Activated CD8-positive, alpha-beta T cell treated with anti-CD3 and anti-CD28 coated beads for 36 hours (primary cell): ENCODE data around the gene GREB1. TPM values are rescaled to one million over a fixed set of nuclear protein-coding genes. Genes with fewer than 3 reads are reported as not detected.

Source experiments
- ATAC-seq: fragments of 200-7000 bp; cut with Tn5 transposase; one replicate; pipeline ENCODE4 v1.10.0; 2021; ENCODE audit warnings: mild to moderate bottlenecking, moderate library complexity
- CTCF ChIA-PET: fragments of 350-600 bp; sonication (Branson Sonifier 250); formaldehyde crosslinking; loops from one replicate; lab custom pipeline; 2021; ENCODE audit warnings: antibody characterized with exemption; lab: Charles Lee
- POLR2A ChIA-PET: fragments of 350-600 bp; sonication (Branson Sonifier 250); formaldehyde crosslinking; loops from one replicate; lab custom pipeline; 2021; ENCODE audit warnings: antibody characterized with exemption; lab: Charles Lee
- DNase-seq: peaks from one replicate; pipeline ENCODE4 v3.0.0-alpha.2; 2020
- H3K27ac Mint-ChIP-seq: one replicate; pipeline ENCODE4 v1.8.0; 2021; ENCODE audit warnings: mild to moderate bottlenecking, mixed read lengths
- H3K27me3 Mint-ChIP-seq: one replicate; pipeline ENCODE4 v1.8.0; 2021; ENCODE audit warnings: mixed read lengths
- H3K36me3 Mint-ChIP-seq: one replicate; pipeline ENCODE4 v1.8.0; 2021; ENCODE audit warnings: low read depth, mixed read lengths
- H3K4me1 Mint-ChIP-seq: one replicate; pipeline ENCODE4 v1.8.0; 2021; ENCODE audit warnings: low read depth, mixed read lengths
- H3K4me3 Mint-ChIP-seq: one replicate; pipeline ENCODE4 v1.8.0; 2021; ENCODE audit warnings: mild to moderate bottlenecking, moderate library complexity, mixed read lengths
- H3K9me3 Mint-ChIP-seq: one replicate; pipeline ENCODE4 v1.8.0; 2021; ENCODE audit warnings: mixed read lengths
- CTCF ChIP-seq: fragments of 200-600 bp; IDR thresholded peaks from one replicate; pipeline ENCODE4 v1.8.0; 2022; ENCODE audit warnings: antibody characterized with exemption, mild to moderate bottlenecking
- intact Hi-C: fragments of 100-400 bp; cut with micrococcal nuclease; formaldehyde crosslinking; loops from one replicate; pipeline ENCODE4 v1.10.0; 2022
- total RNA-seq, 2 experiments: library from RNA; stranded (reverse); gene quantifications; one replicate each; pipeline ENCODE4 v1.2.3, GENCODE V29; 2021

The GREB1 gene
- total RNA-seq, 2 experiments from 2014 or later: 1.5 TPM

GRCh38 chr2:11651856-11652548 is 118.2 kb downstream of the GREB1 start:
- ChIA-PET CTCF (interaction anchor here (1.3 to 1.5 kb wide), 2 partner anchors 21 to 29 kb away, joined by 3 to 4 read pairs; no protein-coding TSS in a partner anchor), POLR2A (no interaction called here)
- no peak overlapping the region for H3K4me3 Mint-ChIP-seq
- H3K27me3 Mint-ChIP-seq: peaks cover 2% of the 10 kb centered on the region
- no peaks in the 10 kb centered on the region for H3K36me3 Mint-ChIP-seq
- peak; percentile 55 for ATAC-seq
- no peaks in the 10 kb centered on the region for H3K9me3 Mint-ChIP-seq
- DNase-seq: no peak
- H3K4me1 Mint-ChIP-seq: peaks cover 6% of the 10 kb centered on the region
- no peak for TF ChIP-seq CTCF
- H3K27ac Mint-ChIP-seq: no peak overlapping the region
- intact Hi-C loops: no loop called here

GRCh38 chr2:11652553-11652952 is 118.7 kb downstream of the GREB1 start:
- CTCF ChIA-PET: interaction anchor here (1.5 kb wide), 1 partner anchor 29 kb away, joined by 4 read pairs; no protein-coding TSS in a partner anchor
- ATAC-seq (no peak), DNase-seq (no peak)
- Mint-ChIP-seq H3K9me3 (no peaks in the 10 kb centered on the region), H3K4me3 (no peak overlapping the region), H3K36me3 (no peaks in the 10 kb centered on the region), H3K27ac (no peak overlapping the region), H3K4me1 (peaks cover 6% of the 10 kb centered on the region), H3K27me3 (peaks cover 5% of the 10 kb centered on the region)
- intact Hi-C loops: no loop called here
- TF ChIP-seq CTCF: no peak
- POLR2A ChIA-PET: no interaction called here

GRCh38 chr2:11655495-11655894 is 121.7 kb downstream of the GREB1 start:
- H3K9me3 Mint-ChIP-seq: no peaks in the 10 kb centered on the region
- DNase-seq: no peak
- peaks cover 6% of the 10 kb centered on the region for H3K4me1 Mint-ChIP-seq
- peaks cover 5% of the 10 kb centered on the region for H3K27me3 Mint-ChIP-seq
- ATAC-seq: no peak
- no peak overlapping the region for H3K4me3 Mint-ChIP-seq
- ChIA-PET POLR2A (interaction anchor here (0.6 kb wide), 1 partner anchor 864 kb away, joined by 3 read pairs; no protein-coding TSS in a partner anchor), CTCF (interaction anchor here (1.2 kb wide), 1 partner anchor 16 kb away, joined by 3 read pairs; no protein-coding TSS in a partner anchor)
- H3K27ac Mint-ChIP-seq: no peak overlapping the region
- intact Hi-C loops: no loop called here
- no peak for TF ChIP-seq CTCF
- no peaks in the 10 kb centered on the region for H3K36me3 Mint-ChIP-seq

GRCh38 chr2:11656252-11656651 is 122.4 kb downstream of the GREB1 start:
- no peak overlapping the region for H3K27ac Mint-ChIP-seq
- POLR2A ChIA-PET: interaction anchor here (0.6 kb wide), 1 partner anchor 865 kb away, joined by 3 read pairs; no protein-coding TSS in a partner anchor
- DNase-seq: no peak

More at GRCh38 chr2:11656252-11656651, 122.4 kb downstream of the GREB1 start:
- CTCF ChIA-PET: interaction anchor here (1.2 kb wide), 1 partner anchor 16 kb away, joined by 3 read pairs; no protein-coding TSS in a partner anchor
- no peak overlapping the region for H3K4me3 Mint-ChIP-seq
- ATAC-seq: no peak
- no peak for TF ChIP-seq CTCF
- no peaks in the 10 kb centered on the region for H3K36me3 Mint-ChIP-seq
- no peaks in the 10 kb centered on the region for H3K9me3 Mint-ChIP-seq
- intact Hi-C loops: no loop called here
- peaks cover 5% of the 10 kb centered on the region for H3K27me3 Mint-ChIP-seq
- H3K4me1 Mint-ChIP-seq: peaks cover 6% of the 10 kb centered on the region
